Hepatocyte (in vitro differentiated cells): ENCODE data around the gene PKD1L1. TPM values are rescaled to one million over a fixed set of nuclear protein-coding genes. Genes with fewer than 3 reads are reported as not detected.
"Not testable (repeated sequence)": the region's sequence is repeated elsewhere in the genome, so short reads cannot be mapped to it uniquely, and the experiment has no call there.

ENCODE experiments used
- DNase-seq: peaks from one replicate; pipeline ENCODE4 v3.0.0-alpha.2; 2016; ENCODE audit warnings: low spot score
- H2AFZ ChIP-seq: fragments of 200-600 bp; sonication (generic); 2 replicates; pipeline ENCODE4 v1.6.0; 2016; ENCODE audit warnings: antibody characterized with exemption, mild to moderate bottlenecking
- H3K27ac ChIP-seq: fragments of 200-600 bp; sonication (generic); 2 replicates; pipeline ENCODE4 v1.5.1; 2016; ENCODE audit warnings: mild to moderate bottlenecking
- H3K27me3 ChIP-seq: fragments of 200-600 bp; sonication (generic); 2 replicates; pipeline ENCODE4 v1.6.1; 2016
- H3K36me3 ChIP-seq: fragments of 200-600 bp; sonication (generic); replicated peaks from 2 replicates; pipeline ENCODE4 v1.5.1; 2016; ENCODE audit warnings: low read depth; ENCODE audit not compliant: insufficient read depth
- H3K4me1 ChIP-seq: fragments of 200-600 bp; sonication (generic); 2 replicates; pipeline ENCODE4 v1.5.1; 2016; ENCODE audit warnings: mild to moderate bottlenecking, moderate library complexity; ENCODE audit not compliant: insufficient read depth
- H3K4me2 ChIP-seq: fragments of 200-600 bp; sonication (generic); 2 replicates; pipeline ENCODE4 v1.6.0; 2016
- H3K4me3 ChIP-seq: fragments of 200-600 bp; sonication (generic); 2 replicates; pipeline ENCODE4 v1.5.1; 2016; ENCODE audit warnings: mild to moderate bottlenecking
- H3K79me2 ChIP-seq: fragments of 200-600 bp; sonication (generic); 2 replicates; pipeline ENCODE4 v1.6.0; 2017; ENCODE audit warnings: mild to moderate bottlenecking
- H3K9me2 ChIP-seq: fragments of 200-600 bp; sonication (generic); replicated peaks from 2 replicates; pipeline ENCODE4 v1.6.0; 2017; ENCODE audit warnings: mild to moderate bottlenecking; ENCODE audit not compliant: insufficient read depth
- H3K9me3 ChIP-seq: fragments of 200-600 bp; sonication (generic); 2 replicates; pipeline ENCODE4 v1.5.1; 2016; ENCODE audit warnings: low read depth, mild to moderate bottlenecking
- H4K20me1 ChIP-seq: fragments of 200-600 bp; sonication (generic); 2 replicates; pipeline ENCODE4 v1.6.0; 2016; ENCODE audit warnings: mild to moderate bottlenecking; ENCODE audit not compliant: insufficient read depth, poor library complexity, severe bottlenecking
- EZH2 ChIP-seq: fragments of 200-600 bp; sonication (generic); IDR thresholded peaks from 2 replicates; pipeline ENCODE4 v1.6.1; 2016; ENCODE audit warnings: antibody characterized with exemption, mild to moderate bottlenecking, borderline replicate concordance
- EZH2phosphoT487 ChIP-seq: fragments of 200-600 bp; sonication (generic); IDR thresholded peaks from one replicate; pipeline ENCODE4 v1.6.1; 2018; ENCODE audit warnings: antibody characterized with exemption, mild to moderate bottlenecking, low read depth, moderate library complexity; ENCODE audit not compliant: unreplicated experiment, severe bottlenecking
- WGBS: methylation state at CpG from one replicate; pipeline ENCODE4 v1.1.6; 2016; ENCODE audit warnings: low lambda C conversion rate; ENCODE audit errors: missing lambda C conversion rate; 5-methylcytosine and 5-hydroxymethylcytosine counted together
- polyA plus RNA-seq: library from polyadenylated mRNA; unstranded; fragments of >200 nt; fragmentation: Nextera tagmentation; extraction: Ambion mirVana; gene quantifications from 2 replicates; pipeline ENCODE4 v1.2.1, GENCODE V29; 2016
- total RNA-seq: library from RNA; depleted of rRNA; stranded (reverse); fragments of >200 nt; gene quantifications from 2 replicates; pipeline ENCODE4 v1.2.3, GENCODE V29; 2014
- TF ChIP-seq, protein P1 (sequence below): fragments of 200-600 bp; sonication (generic); IDR thresholded peaks from 2 replicates; pipeline ENCODE4 v1.5.1; 2016; ENCODE audit warnings: antibody characterized with exemption, mild to moderate bottlenecking; ENCODE audit not compliant: poor library complexity

PKD1L1 gene
- total and polyA plus RNA-seq, 2 experiments from 2014 or later = 0.07 TPM

GRCh38 chr7:47801423-47801822 is 146.8 kb downstream of the PKD1L1 start:
- Histone ChIP-seq H3K27ac (no peak overlapping the region), H4K20me1 (no peaks in the 10 kb centered on the region), H3K36me3 (no peaks in the 10 kb centered on the region), H3K79me2 (no peaks in the 10 kb centered on the region), H2AFZ (no peak overlapping the region), H3K9me3 (no peaks in the 10 kb centered on the region), H3K4me1 (peaks cover 22% of the 10 kb centered on the region), H3K4me3 (no peak overlapping the region), H3K4me2 (no peak overlapping the region), H3K9me2 (no peaks in the 10 kb centered on the region), H3K27me3 (no peaks in the 10 kb centered on the region)
- TF ChIP-seq EZH2 = no peak
- no peak for TF ChIP-seq EZH2phosphoT487
- TF ChIP-seq, protein P1, sequence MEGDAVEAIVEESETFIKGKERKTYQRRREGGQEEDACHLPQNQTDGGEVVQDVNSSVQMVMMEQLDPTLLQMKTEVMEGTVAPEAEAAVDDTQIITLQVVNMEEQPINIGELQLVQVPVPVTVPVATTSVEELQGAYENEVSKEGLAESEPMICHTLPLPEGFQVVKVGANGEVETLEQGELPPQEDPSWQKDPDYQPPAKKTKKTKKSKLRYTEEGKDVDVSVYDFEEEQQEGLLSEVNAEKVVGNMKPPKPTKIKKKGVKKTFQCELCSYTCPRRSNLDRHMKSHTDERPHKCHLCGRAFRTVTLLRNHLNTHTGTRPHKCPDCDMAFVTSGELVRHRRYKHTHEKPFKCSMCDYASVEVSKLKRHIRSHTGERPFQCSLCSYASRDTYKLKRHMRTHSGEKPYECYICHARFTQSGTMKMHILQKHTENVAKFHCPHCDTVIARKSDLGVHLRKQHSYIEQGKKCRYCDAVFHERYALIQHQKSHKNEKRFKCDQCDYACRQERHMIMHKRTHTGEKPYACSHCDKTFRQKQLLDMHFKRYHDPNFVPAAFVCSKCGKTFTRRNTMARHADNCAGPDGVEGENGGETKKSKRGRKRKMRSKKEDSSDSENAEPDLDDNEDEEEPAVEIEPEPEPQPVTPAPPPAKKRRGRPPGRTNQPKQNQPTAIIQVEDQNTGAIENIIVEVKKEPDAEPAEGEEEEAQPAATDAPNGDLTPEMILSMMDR = no peak
- no peak for DNase-seq
- 91% methylated on average over 6 of the region's 6 CpGs for WGBS

DNA sequence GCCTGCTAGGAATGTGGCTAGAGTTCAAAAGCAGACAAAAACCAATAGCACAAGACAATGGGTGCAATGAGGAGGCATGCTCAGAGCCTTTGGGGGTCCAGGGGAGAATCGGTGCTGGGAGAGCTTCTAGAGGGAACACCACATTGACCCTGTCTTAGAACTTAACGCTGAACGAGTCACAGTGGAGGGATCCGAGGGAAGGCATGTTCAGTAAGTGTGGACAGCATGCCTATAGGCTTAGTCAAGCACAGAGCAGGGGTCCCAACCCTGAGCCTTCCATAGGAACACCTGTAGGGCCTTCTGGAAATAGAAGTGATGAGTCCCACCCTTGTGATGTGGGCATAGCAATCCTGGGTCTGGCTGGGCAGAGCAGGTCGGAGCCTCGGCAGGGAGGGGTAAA is 148.7 kb downstream of the PKD1L1 start:
- TF ChIP-seq EZH2 = no peak
- DNase-seq = no peak
- Histone ChIP-seq H3K27me3 (no peaks in the 10 kb centered on the region), H3K36me3 (no peaks in the 10 kb centered on the region), H3K4me2 (no peak overlapping the region), H2AFZ (no peak overlapping the region), H3K9me3 (no peaks in the 10 kb centered on the region), H3K27ac (no peak overlapping the region), H3K4me1 (peaks cover 13% of the 10 kb centered on the region), H3K4me3 (no peak overlapping the region), H3K79me2 (no peaks in the 10 kb centered on the region), H3K9me2 (no peaks in the 10 kb centered on the region), H4K20me1 (no peaks in the 10 kb centered on the region)
- 92% methylated on average over 6 of the region's 6 CpGs for WGBS

DNA sequence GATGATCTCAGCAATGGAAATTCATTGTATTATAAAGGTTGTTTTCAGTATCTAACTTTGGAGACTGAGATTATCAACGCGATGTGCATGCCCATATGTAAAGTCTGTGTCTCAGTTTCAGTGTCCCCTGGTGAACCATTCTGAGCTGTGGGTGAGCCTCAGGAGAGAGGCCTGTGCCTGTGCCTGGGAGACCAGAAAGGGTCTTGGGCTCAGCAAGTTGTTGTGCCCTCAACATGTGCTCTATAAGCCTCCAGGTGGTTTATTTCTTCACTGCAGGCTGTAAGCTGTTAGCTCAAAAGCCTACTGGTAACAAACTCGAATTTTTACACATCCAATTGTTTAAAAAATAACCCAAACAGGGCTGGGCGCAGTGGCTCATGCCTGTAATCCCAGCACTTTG is 151.9 kb downstream of the PKD1L1 start:
- no peak overlapping the region for H2AFZ ChIP-seq
- no peak for TF ChIP-seq EZH2phosphoT487
- no peak for TF ChIP-seq EZH2
- TF ChIP-seq, protein P1 = no peak
- 80% methylated on average over 4 of the region's 4 CpGs for WGBS
- no peak overlapping the region for H3K4me2 ChIP-seq
- H3K4me1 ChIP-seq = no peaks in the 10 kb centered on the region
- no peaks in the 10 kb centered on the region for H3K9me3 ChIP-seq
- H3K27ac ChIP-seq = no peak overlapping the region
- H3K79me2 ChIP-seq = no peaks in the 10 kb centered on the region
- H3K36me3 ChIP-seq = no peaks in the 10 kb centered on the region
- DNase-seq = no peak
- H3K9me2 ChIP-seq = no peaks in the 10 kb centered on the region
- no peaks in the 10 kb centered on the region for H3K27me3 ChIP-seq
- H4K20me1 ChIP-seq = no peaks in the 10 kb centered on the region
- H3K4me3 ChIP-seq = no peak overlapping the region

GRCh38 chr7:47795631-47796030 is 152.6 kb downstream of the PKD1L1 start:
- H3K4me2 ChIP-seq = no peak overlapping the region

DNA sequence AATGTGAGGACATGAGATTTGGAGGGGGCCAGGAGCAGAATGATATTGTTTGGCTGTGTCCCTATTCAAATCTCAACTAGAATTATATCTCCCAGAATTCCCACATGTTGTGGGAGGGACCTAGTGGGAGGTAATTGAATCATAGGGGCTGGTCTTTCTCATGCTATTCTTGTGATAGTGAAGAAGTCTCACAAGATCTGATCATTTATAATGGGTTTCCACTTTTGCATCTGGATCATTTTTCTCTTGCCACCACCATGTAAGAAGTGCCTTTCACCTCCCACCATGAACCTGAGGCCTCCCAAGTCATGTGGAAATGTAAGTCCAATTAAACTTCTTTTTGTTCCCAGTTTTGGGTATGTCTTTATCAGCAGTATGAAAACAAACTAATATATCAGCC is 153.1 kb downstream of the PKD1L1 start:
- H3K9me2 ChIP-seq, H3K36me3 ChIP-seq, H3K4me2 ChIP-seq, H3K27me3 ChIP-seq, H4K20me1 ChIP-seq, H2AFZ ChIP-seq, H3K79me2 ChIP-seq, H3K4me1 ChIP-seq, H3K27ac ChIP-seq, H3K9me3 ChIP-seq, H3K4me3 ChIP-seq, DNase-seq: not testable (repeated sequence)

More at GRCh38 chr7:47795631-47796030, 152.6 kb downstream of the PKD1L1 start:
- Histone ChIP-seq H3K4me3 (no peak overlapping the region), H3K9me2 (no peaks in the 10 kb centered on the region), H3K4me1 (no peaks in the 10 kb centered on the region), H3K79me2 (no peaks in the 10 kb centered on the region), H2AFZ (no peak overlapping the region), H3K27me3 (no peaks in the 10 kb centered on the region), H3K36me3 (no peaks in the 10 kb centered on the region), H4K20me1 (no peaks in the 10 kb centered on the region), H3K27ac (peak overlapping the region; percentile 9), H3K9me3 (no peaks in the 10 kb centered on the region)
- DNase-seq = no peak
- TF ChIP-seq EZH2phosphoT487 (no peak), EZH2 (no peak)
- TF ChIP-seq, protein P1 = no peak
- whole genome bisulfite sequencing = 71% methylated on average over 2 of the region's 2 CpGs
